Esophagus muscularis mucosa (tissue), 3 donors: Measurements from ENCODE around the gene CLDN5.

Experiments used
- EP300 ChIP-seq: sonication (generic); formaldehyde crosslinking; IDR thresholded peaks from one replicate; pipeline ENCODE4 v1.6.1; 2017; ENCODE audit warnings: antibody characterized with exemption
- POLR2A ChIP-seq: fragments of 450-650 bp; IDR thresholded peaks from one replicate; pipeline ENCODE4 v1.6.1; 2017; ENCODE audit warnings: antibody characterized with exemption, moderate library complexity, mild to moderate bottlenecking, low read depth
- POLR2AphosphoS5 ChIP-seq, 2 donors: sonication (generic); formaldehyde crosslinking; IDR thresholded peaks; one replicate each; pipeline ENCODE4 v1.6.1; 2017; ENCODE audit warnings: antibody characterized with exemption in 2 of 2

DNA sequence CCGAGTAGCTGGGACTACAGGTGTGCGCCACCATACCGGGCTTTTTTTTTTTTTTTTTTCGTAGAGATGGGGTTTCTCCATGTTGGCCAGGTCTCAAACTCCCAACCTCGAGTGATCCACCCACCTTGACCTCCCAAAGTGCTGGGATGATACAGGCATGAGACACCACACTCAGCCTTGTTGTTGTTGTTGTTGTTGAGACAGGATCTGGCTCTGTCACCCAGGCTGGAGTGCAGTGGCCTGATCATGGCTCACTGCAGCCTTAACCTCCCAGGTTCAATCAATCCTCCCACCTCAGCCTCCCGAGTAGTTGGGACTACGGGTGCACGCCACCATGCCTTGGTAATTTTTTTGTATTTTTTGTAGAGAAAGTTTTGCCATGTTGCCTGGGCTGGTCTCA is 23.4 kb upstream of the CLDN5 start:
- TF ChIP-seq POLR2AphosphoS5 (IDR thresholded peaks at IDR 0.05) (no peak), EP300 (no peak), POLR2A (no peak)
